GM12874 (cell line): ENCODE data around the gene MLIP.

Source experiments
- TF ChIP-seq, protein P1 (sequence below): IDR thresholded peaks from 2 replicates; pipeline ENCODE4 v1.5.1; 2011; ENCODE audit warnings: low read depth, mild to moderate bottlenecking, control low read depth, low read length, moderate library complexity; ENCODE audit not compliant: insufficient read depth

The MLIP gene

DNA sequence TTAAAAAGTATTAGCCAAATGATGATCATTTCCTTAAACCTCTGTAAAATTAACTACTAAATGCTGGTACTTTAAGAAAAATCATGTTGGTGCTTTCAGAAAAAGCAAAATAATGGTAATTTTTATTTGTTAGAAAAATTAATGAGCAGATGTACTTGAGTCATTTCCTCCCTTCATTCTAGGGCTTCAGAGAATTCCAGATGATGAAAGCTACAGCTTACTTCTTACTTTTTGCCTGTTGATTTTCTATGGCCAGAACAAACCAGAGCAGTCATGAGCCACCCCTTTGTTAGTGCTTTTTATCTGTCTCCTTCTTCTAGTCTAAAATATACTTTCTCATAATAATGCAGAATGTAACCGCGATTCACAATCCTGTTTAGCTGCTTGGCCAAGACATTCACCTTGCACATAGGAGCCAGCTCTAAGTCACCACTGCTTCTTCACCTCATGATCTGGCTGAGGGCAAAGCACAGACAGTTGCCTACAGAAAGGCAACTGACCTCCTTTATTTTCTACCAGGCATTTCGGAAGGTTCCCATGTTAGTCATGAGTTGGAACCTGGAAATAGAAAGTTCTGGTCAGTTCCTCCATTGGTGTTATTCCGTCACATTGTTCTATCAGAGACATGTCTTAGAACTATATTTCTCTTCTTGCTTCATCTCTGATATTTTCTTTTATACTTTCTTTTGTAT lies 153.5 kb downstream of the MLIP start:
- TF ChIP-seq, protein P1, sequence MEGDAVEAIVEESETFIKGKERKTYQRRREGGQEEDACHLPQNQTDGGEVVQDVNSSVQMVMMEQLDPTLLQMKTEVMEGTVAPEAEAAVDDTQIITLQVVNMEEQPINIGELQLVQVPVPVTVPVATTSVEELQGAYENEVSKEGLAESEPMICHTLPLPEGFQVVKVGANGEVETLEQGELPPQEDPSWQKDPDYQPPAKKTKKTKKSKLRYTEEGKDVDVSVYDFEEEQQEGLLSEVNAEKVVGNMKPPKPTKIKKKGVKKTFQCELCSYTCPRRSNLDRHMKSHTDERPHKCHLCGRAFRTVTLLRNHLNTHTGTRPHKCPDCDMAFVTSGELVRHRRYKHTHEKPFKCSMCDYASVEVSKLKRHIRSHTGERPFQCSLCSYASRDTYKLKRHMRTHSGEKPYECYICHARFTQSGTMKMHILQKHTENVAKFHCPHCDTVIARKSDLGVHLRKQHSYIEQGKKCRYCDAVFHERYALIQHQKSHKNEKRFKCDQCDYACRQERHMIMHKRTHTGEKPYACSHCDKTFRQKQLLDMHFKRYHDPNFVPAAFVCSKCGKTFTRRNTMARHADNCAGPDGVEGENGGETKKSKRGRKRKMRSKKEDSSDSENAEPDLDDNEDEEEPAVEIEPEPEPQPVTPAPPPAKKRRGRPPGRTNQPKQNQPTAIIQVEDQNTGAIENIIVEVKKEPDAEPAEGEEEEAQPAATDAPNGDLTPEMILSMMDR: no peak

DNA sequence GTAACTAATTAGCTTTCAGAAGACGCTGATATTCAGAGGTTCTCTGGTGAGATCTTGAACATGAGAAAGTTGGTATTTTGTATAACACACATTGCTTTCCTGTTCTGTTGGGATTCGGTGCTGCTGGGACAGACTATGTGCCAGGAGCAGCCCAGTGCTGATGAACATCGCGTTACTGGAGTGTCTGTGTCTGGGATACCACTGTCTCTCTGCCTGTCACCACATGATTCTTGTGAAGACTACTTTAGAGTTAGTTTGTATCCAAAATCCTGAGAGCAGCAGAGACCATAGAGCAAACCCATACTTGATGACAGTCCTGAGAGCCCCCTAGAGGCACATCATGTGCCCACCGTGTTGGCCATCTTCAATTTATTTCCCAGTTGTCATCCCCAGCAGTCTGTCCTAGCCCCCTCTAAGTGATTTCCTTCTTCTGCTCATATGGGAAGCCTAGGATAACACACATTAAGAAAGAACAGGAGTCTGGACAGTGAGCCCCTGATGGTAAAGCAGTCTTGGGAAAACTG lies 155.2 kb downstream of the MLIP start:
- TF ChIP-seq, protein P1: no peak

- TF ChIP-seq, protein P1: peak; percentile 37; the same call in 1 of the 2 replicates
Measured at GRCh38 chr6:54267798-54268197, 156.6 kb downstream of the MLIP start.

DNA sequence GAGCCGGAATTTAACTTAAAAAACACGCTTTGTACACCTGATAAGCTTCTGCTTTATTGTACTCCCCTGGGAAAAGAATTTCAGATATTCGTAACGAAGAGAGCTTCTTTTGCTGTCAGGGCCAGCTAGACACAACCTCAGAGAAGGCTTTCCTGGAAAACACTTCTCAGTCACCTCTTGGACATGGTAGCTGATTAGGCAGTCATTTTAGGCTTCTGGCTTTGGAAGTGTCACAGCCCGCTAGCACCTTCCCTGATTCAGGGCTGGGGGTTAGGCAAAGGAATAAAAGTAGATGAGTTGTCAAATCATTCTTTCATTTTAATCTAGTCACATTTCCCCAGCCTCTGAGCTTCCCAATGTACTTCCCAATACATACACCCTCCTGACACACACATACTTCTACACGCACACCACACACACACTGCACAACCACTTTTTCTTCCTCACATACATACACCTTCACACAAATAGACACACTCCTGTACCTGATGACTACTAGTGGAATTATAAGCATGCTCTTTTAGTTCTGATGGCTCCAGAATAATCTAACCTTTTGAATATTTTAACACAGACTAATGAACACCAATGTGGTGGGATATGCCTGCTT lies 162.1 kb downstream of the MLIP start:
- TF ChIP-seq, protein P1: no peak

GRCh38 chr6:54274383-54274782 lies 163.1 kb downstream of the MLIP start:
- TF ChIP-seq, protein P1: no peak

DNA sequence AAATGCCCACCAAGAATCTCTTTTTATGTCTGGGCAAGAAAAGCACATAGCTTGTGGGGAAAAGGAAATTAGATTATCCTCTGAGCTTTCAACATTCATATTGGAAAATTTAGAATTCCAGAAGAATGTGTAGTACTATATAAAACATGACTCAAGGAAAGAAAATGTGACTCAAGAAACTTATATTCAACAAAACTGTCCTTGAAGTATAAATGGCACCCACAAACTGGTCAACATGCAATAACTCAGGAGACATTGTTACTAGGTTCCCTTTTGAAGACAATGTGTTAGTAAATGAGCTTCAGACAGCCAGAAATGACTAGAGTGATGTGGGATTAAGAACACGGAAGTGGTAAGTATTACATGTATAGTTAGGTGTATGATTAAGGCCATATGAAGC lies 170.9 kb downstream of the MLIP start:
- TF ChIP-seq, protein P1: no peak

- TF ChIP-seq, protein P1: no peak
Measured at GRCh38 chr6:54284161-54284860, 173.1 kb downstream of the MLIP start.
